Tibial artery (tissue), 4 donors: ENCODE measurements around the gene NLRC5.

Source experiments
- DNase-seq, 2 donors: peaks; one replicate each; pipeline ENCODE4 v3.0.0-alpha.2; 2019
- H3K27ac ChIP-seq, 2 donors: fragments of 200-600 bp; sonication (generic) in 1 of 2; 1 replicate in 1 of 2; 2 replicates in 1 of 2; pipeline ENCODE4 v1.5.1; 2018 to 2019; ENCODE audit warnings: mild to moderate bottlenecking in 1 of 2
- H3K27me3 ChIP-seq, 2 donors: fragments of 200-600 bp; sonication (generic) in 1 of 2; one replicate each; pipeline versions ENCODE4 v1.5.1 to v1.6.0; 2016 to 2019
- H3K36me3 ChIP-seq, 3 donors: fragments of 200-600 bp; sonication (generic) in 2 of 3; one replicate each; pipeline ENCODE4 v1.5.1; 2016 to 2019; ENCODE audit warnings: mild to moderate bottlenecking in 2 of 3
- H3K4me1 ChIP-seq, 4 donors: fragments of 200-600 bp; sonication (generic) in 2 of 4; 1 replicate in 3 of 4; 2 replicates in 1 of 4; pipeline ENCODE4 v1.5.1; 2016 to 2019
- H3K4me3 ChIP-seq, 2 donors: fragments of 200-600 bp; sonication (generic) in 1 of 2; 1 replicate in 1 of 2; 2 replicates in 1 of 2; pipeline ENCODE4 v1.5.1; 2018 to 2019; ENCODE audit warnings: mild to moderate bottlenecking in 2 of 2
- H3K9me3 ChIP-seq, 3 donors: fragments of 200-600 bp; sonication (generic) in 1 of 3; one replicate each; pipeline ENCODE4 v1.5.1; 2016 to 2019
- CTCF ChIP-seq, 2 experiments: fragments of 200-600 bp in 1 of 2; fragments of 450-650 bp in 1 of 2; IDR thresholded peaks; one replicate each; pipeline ENCODE4 v1.5.1; 2017 to 2019; ENCODE audit warnings: antibody characterized with exemption in 2 of 2, mild to moderate bottlenecking in 1 of 2, moderate library complexity in 1 of 2
- intact Hi-C: fragments of 100-400 bp; cut with DNase I; formaldehyde crosslinking; loops from one replicate; pipeline ENCODE4 v1.15.0; 2023; ENCODE audit warnings: low total_unique reads

Gene NLRC5

GRCh38 chr16:57027067-57027466 is 37.7 kb downstream of the NLRC5 start:
- TF ChIP-seq CTCF (IDR thresholded peaks at IDR 0.05): no peak
- Histone ChIP-seq H3K9me3 (no peaks in the 10 kb centered on the region), H3K27me3 (no peaks in the 10 kb centered on the region), H3K4me3 (no peak overlapping the region), H3K27ac (no peak overlapping the region), H3K4me1 (peaks cover 0 to 3% (median 0%) of the 10 kb centered on the region in 4 donors), H3K36me3 (peaks cover 6 to 33% (median 18%) of the 10 kb centered on the region in 3 donors)
- DNase-seq: no peak
- intact Hi-C loops: no loop called here

GRCh38 chr16:57028086-57028485 is 38.7 kb downstream of the NLRC5 start:
- peaks cover 0 to 31% (median 17%) of the 10 kb centered on the region in 3 donors for H3K36me3 ChIP-seq
- no peak for DNase-seq
- intact Hi-C loops: no loop called here

GRCh38 chr16:57029161-57030160 is 40.1 kb downstream of the NLRC5 start:
- no peak overlapping the region for H3K27ac ChIP-seq
- intact Hi-C loops: no loop called here
- no peak for DNase-seq

More at GRCh38 chr16:57028086-57028485, 38.7 kb downstream of the NLRC5 start:
- Histone ChIP-seq H3K27me3 (no peaks in the 10 kb centered on the region), H3K4me3 (no peak overlapping the region), H3K9me3 (no peaks in the 10 kb centered on the region), H3K27ac (no peak overlapping the region), H3K4me1 (peaks cover 0 to 3% (median 0%) of the 10 kb centered on the region in 4 donors)
- no peak for TF ChIP-seq CTCF (IDR thresholded peaks at IDR 0.05)

GRCh38 chr16:57030346-57030902 is 41.1 kb downstream of the NLRC5 start:
- no peaks in the 10 kb centered on the region for H3K27me3 ChIP-seq
- H3K4me3 ChIP-seq: no peak overlapping the region
- intact Hi-C loops: no loop called here
- peaks cover 0 to 3% (median 0%) of the 10 kb centered on the region in 4 donors for H3K4me1 ChIP-seq
- no peak for DNase-seq
- no peak overlapping the region for H3K27ac ChIP-seq
- no peak for TF ChIP-seq CTCF (IDR thresholded peaks at IDR 0.05)
- H3K36me3 ChIP-seq: peaks cover 0 to 34% (median 24%) of the 10 kb centered on the region in 3 donors
- H3K9me3 ChIP-seq: no peaks in the 10 kb centered on the region

More at GRCh38 chr16:57029161-57030160, 40.1 kb downstream of the NLRC5 start:
- Histone ChIP-seq H3K27me3 (no peaks in the 10 kb centered on the region), H3K9me3 (no peaks in the 10 kb centered on the region), H3K36me3 (peaks cover 0 to 31% (median 25%) of the 10 kb centered on the region in 3 donors), H3K4me3 (no peak overlapping the region), H3K4me1 (peaks cover 0 to 3% (median 0%) of the 10 kb centered on the region in 4 donors)
- no peak for TF ChIP-seq CTCF (IDR thresholded peaks at IDR 0.05)

GRCh38 chr16:57031156-57031555 is 41.8 kb downstream of the NLRC5 start:
- Histone ChIP-seq H3K27me3 (no peaks in the 10 kb centered on the region), H3K9me3 (no peaks in the 10 kb centered on the region), H3K4me1 (peaks cover 0 to 3% (median 0%) of the 10 kb centered on the region in 4 donors), H3K27ac (no peak overlapping the region), H3K36me3 (peaks cover 0 to 26% (median 23%) of the 10 kb centered on the region in 3 donors), H3K4me3 (no peak overlapping the region)
- peak in 1 of 2 donors; percentile 28 for DNase-seq
- intact Hi-C loops: no loop called here
- no peak for TF ChIP-seq CTCF (IDR thresholded peaks at IDR 0.05)
